ENCODE results near the gene MAGOH. TPM values are rescaled to one million over a fixed set of nuclear protein-coding genes. Genes with fewer than 3 reads are reported as not detected.

The MAGOH gene
- total and polyA plus RNA-seq, 9 of the 15 experiments (the other 6 are each of a cell fraction or from before 2014, with no cell fraction given) = 102 to 342 (median 135) TPM

- TF ChIP-seq BDP1 (IDR thresholded peaks at IDR 0.05; ENCODE audit: insufficient read depth, insufficient read length) (no peak), ZNF23 (CRISPR knock-in tag; IDR thresholded peaks at IDR 0.05) (no peak), GABPB2 (CRISPR knock-in tag; conservative IDR thresholded peaks at IDR 0.05) (no peak), SRF (CRISPR knock-in tag; IDR thresholded peaks at IDR 0.05) (no peak), EP300 (IDR thresholded peaks at IDR 0.05; ENCODE audit: low read length) (no peak), PHTF2 (CRISPR knock-in tag; IDR thresholded peaks at IDR 0.05) (no peak), RNF2 (IDR thresholded peaks at IDR 0.05) (no peak), PRMT5 (CRISPR knock-in tag; IDR thresholded peaks at IDR 0.05) (no peak), HDAC1 (IDR thresholded peaks at IDR 0.05) (0 out of 4 replicates have a peak, but pooled peaks of 1 of the 2 experiments have one; percentile 27), HBP1 (CRISPR knock-in tag; IDR thresholded peaks at IDR 0.05) (no peak), CAMTA2 (CRISPR knock-in tag; conservative IDR thresholded peaks at IDR 0.05) (no peak), ZNF3 (CRISPR knock-in tag; IDR thresholded peaks at IDR 0.05) (no peak), CREM (IDR thresholded peaks at IDR 0.05; ENCODE audit: low read depth) (peak; percentile 52), GATAD2A (IDR thresholded peaks at IDR 0.05) (no peak), EWSR1 (IDR thresholded peaks at IDR 0.05; ENCODE audit: borderline replicate concordance, low read depth, partially characterized antibody) (no peak), ESRRA (IDR thresholded peaks at IDR 0.05; ENCODE audit: borderline replicate concordance, low read depth) (no peak), KLF6 (CRISPR knock-in tag; IDR thresholded peaks at IDR 0.05; ENCODE audit: borderline replicate concordance) (no peak), ZFP91 (CRISPR knock-in tag; IDR thresholded peaks at IDR 0.05) (0 out of 2 replicates have a peak, but pooled peaks have one; percentile 39), CEBPG (CRISPR knock-in tag; IDR thresholded peaks at IDR 0.05) (no peak), CEBPG (tag; conservative IDR thresholded peaks at IDR 0.05 in 1 of 2, IDR thresholded peaks at IDR 0.05 in 1 of 2) (peak in 1 of 2 experiments; percentile 46; a peak in 1 of 4 replicates)
- TF ChIP-seq, protein P1, sequence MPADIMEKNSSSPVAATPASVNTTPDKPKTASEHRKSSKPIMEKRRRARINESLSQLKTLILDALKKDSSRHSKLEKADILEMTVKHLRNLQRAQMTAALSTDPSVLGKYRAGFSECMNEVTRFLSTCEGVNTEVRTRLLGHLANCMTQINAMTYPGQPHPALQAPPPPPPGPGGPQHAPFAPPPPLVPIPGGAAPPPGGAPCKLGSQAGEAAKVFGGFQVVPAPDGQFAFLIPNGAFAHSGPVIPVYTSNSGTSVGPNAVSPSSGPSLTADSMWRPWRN (IDR thresholded peaks at IDR 0.05; ENCODE audit: low read depth) = no peak
- TF ChIP-seq, protein P2, sequence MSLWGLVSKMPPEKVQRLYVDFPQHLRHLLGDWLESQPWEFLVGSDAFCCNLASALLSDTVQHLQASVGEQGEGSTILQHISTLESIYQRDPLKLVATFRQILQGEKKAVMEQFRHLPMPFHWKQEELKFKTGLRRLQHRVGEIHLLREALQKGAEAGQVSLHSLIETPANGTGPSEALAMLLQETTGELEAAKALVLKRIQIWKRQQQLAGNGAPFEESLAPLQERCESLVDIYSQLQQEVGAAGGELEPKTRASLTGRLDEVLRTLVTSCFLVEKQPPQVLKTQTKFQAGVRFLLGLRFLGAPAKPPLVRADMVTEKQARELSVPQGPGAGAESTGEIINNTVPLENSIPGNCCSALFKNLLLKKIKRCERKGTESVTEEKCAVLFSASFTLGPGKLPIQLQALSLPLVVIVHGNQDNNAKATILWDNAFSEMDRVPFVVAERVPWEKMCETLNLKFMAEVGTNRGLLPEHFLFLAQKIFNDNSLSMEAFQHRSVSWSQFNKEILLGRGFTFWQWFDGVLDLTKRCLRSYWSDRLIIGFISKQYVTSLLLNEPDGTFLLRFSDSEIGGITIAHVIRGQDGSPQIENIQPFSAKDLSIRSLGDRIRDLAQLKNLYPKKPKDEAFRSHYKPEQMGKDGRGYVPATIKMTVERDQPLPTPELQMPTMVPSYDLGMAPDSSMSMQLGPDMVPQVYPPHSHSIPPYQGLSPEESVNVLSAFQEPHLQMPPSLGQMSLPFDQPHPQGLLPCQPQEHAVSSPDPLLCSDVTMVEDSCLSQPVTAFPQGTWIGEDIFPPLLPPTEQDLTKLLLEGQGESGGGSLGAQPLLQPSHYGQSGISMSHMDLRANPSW (CRISPR knock-in tag; IDR thresholded peaks at IDR 0.05) = no peak
These were observed 56.2 kb downstream of the MAGOH start (continued) for GRCh38 chr1:53182111-53182593.

Data from K562 (cell line).